Vagina (tissue), 2 donors: ENCODE data around the gene OR10G7. TPM values are rescaled to one million over a fixed set of nuclear protein-coding genes. Genes with fewer than 3 reads are reported as not detected.
"Not testable (repeated sequence)": the region's sequence is repeated elsewhere in the genome, so short reads cannot be mapped to it uniquely, and the experiment has no call there.

Source experiments
- DNase-seq, 2 donors: peaks; one replicate each; pipeline ENCODE4 v3.0.0-alpha.2; 2017; ENCODE audit errors: extremely low spot score in 2 of 2
- H3K27ac ChIP-seq: fragments of 200-600 bp; sonication (generic); one replicate; pipeline ENCODE4 v1.5.1; 2019
- H3K27me3 ChIP-seq: fragments of 200-600 bp; sonication (generic); one replicate; pipeline ENCODE4 v1.5.1; 2019
- H3K36me3 ChIP-seq, 2 donors: fragments of 200-600 bp; sonication (generic); one replicate each; pipeline ENCODE4 v1.5.1; 2017 to 2019
- H3K4me1 ChIP-seq: fragments of 200-600 bp; sonication (generic); one replicate; pipeline ENCODE4 v1.5.1; 2019
- H3K4me3 ChIP-seq, 2 donors: fragments of 200-600 bp; sonication (generic); 1 replicate in 1 of 2; 2 replicates in 1 of 2; pipeline ENCODE4 v1.5.1; 2016 to 2019
- H3K9me3 ChIP-seq: fragments of 200-600 bp; sonication (generic); one replicate; pipeline ENCODE4 v1.5.1; 2019
- CTCF ChIP-seq, 3 experiments: fragments of 450-650 bp in 2 of 3; fragments of 200-600 bp in 1 of 3; sonication (generic) in 1 of 3; IDR thresholded peaks; one replicate each; pipeline ENCODE4 v1.5.1; 2017 to 2019; ENCODE audit warnings: antibody characterized with exemption in 3 of 3, mild to moderate bottlenecking in 2 of 3, moderate library complexity in 2 of 3
- POLR2A ChIP-seq, 2 donors: fragments of 450-650 bp; IDR thresholded peaks; one replicate each; pipeline ENCODE4 v1.6.1; 2017; ENCODE audit warnings: antibody characterized with exemption in 2 of 2, mild to moderate bottlenecking in 2 of 2, moderate library complexity in 2 of 2
- POLR2AphosphoS5 ChIP-seq, 2 donors: sonication (generic); formaldehyde crosslinking; IDR thresholded peaks; one replicate each; pipeline ENCODE4 v1.9.0; 2017; ENCODE audit warnings: antibody characterized with exemption in 2 of 2, mild to moderate bottlenecking in 2 of 2, low read depth in 1 of 2; ENCODE audit not compliant: insufficient read depth in 1 of 2
- intact Hi-C: fragments of 100-400 bp; cut with DNase I; formaldehyde crosslinking; loops from one replicate; pipeline ENCODE4 v1.15.1; 2023
- total RNA-seq: library from RNA; depleted of rRNA; stranded (reverse); fragments of >200 nt; gene quantifications from one replicate; pipeline ENCODE4 v1.2.3, GENCODE V29; 2016

OR10G7 gene
- total RNA-seq, 1 donor from 2014 or later = not detected

- TF ChIP-seq POLR2A (IDR thresholded peaks at IDR 0.05) (no peak), CTCF (IDR thresholded peaks at IDR 0.05) (no peak), POLR2AphosphoS5 (IDR thresholded peaks at IDR 0.05; ENCODE audit: insufficient read depth in 1 of 2, low read depth in 1 of 2) (no peak)
- no peak overlapping the region for H3K27ac ChIP-seq
- H3K4me3 ChIP-seq = no peak overlapping the region
- DNase-seq = no peak
- no peaks in the 10 kb centered on the region for H3K36me3 ChIP-seq
- H3K4me1 ChIP-seq = no peaks in the 10 kb centered on the region
- intact Hi-C loops = no loop called here
- no peaks in the 10 kb centered on the region for H3K27me3 ChIP-seq
- no peaks in the 10 kb centered on the region for H3K9me3 ChIP-seq
These were observed 2.3 kb upstream of the OR10G7 start for GRCh38 chr11:124043420-124043819.

- H3K36me3 ChIP-seq = no peaks in the 10 kb centered on the region
- no peak overlapping the region for H3K4me3 ChIP-seq
- no peak for DNase-seq
- intact Hi-C loops = no loop called here
- no peak overlapping the region for H3K27ac ChIP-seq
- no peak for TF ChIP-seq POLR2A (IDR thresholded peaks at IDR 0.05)
- no peak for TF ChIP-seq POLR2AphosphoS5 (IDR thresholded peaks at IDR 0.05; ENCODE audit: insufficient read depth in 1 of 2, low read depth in 1 of 2)
- TF ChIP-seq CTCF (IDR thresholded peaks at IDR 0.05) = no peak
- H3K27me3 ChIP-seq = no peaks in the 10 kb centered on the region
- no peaks in the 10 kb centered on the region for H3K9me3 ChIP-seq
- no peaks in the 10 kb centered on the region for H3K4me1 ChIP-seq
These were observed 1.6 kb downstream of the OR10G7 start for GRCh38 chr11:124039557-124039956.

- no peaks in the 10 kb centered on the region for H3K27me3 ChIP-seq
- H3K36me3 ChIP-seq = no peaks in the 10 kb centered on the region
- no peak for DNase-seq
- no peaks in the 10 kb centered on the region for H3K4me1 ChIP-seq
- intact Hi-C loops = no loop called here
- TF ChIP-seq POLR2AphosphoS5 (IDR thresholded peaks at IDR 0.05; ENCODE audit: insufficient read depth in 1 of 2, low read depth in 1 of 2) (no peak), CTCF (IDR thresholded peaks at IDR 0.05) (no peak), POLR2A (IDR thresholded peaks at IDR 0.05) (no peak)
- H3K4me3 ChIP-seq = no peak overlapping the region
- no peaks in the 10 kb centered on the region for H3K9me3 ChIP-seq
- H3K27ac ChIP-seq = no peak overlapping the region
These were observed 4.5 kb downstream of the OR10G7 start for GRCh38 chr11:124036666-124037065.

- no peaks in the 10 kb centered on the region for H3K27me3 ChIP-seq
- intact Hi-C loops = no loop called here
- no peak for DNase-seq
- no peak within 1 kb of the TSS for H3K4me3 ChIP-seq
- H3K4me1 ChIP-seq = no peaks in the 10 kb centered on the region
- H3K27ac ChIP-seq = no peak within 1 kb of the TSS
- no peak for TF ChIP-seq POLR2AphosphoS5 (IDR thresholded peaks at IDR 0.05; ENCODE audit: insufficient read depth in 1 of 2, low read depth in 1 of 2)
- TF ChIP-seq CTCF (IDR thresholded peaks at IDR 0.05) = no peak
- no peak for TF ChIP-seq POLR2A (IDR thresholded peaks at IDR 0.05)
- H3K36me3 ChIP-seq = no peaks in the 10 kb centered on the region
- no peaks in the 10 kb centered on the region for H3K9me3 ChIP-seq
These were observed 14.6 kb downstream of the OR10G7 start, which contains the start of gene OR10G8 for GRCh38 chr11:124026498-124026897. Gene OR10G8 (plus strand): TSS chr11:124026798. CDS start chr11:124029623, 2,825 bp downstream.

GRCh38 chr11:124015837-124016236 lies 25.3 kb downstream of the OR10G7 start:
- H3K27ac ChIP-seq, H3K27me3 ChIP-seq, H3K9me3 ChIP-seq, intact Hi-C loops, H3K4me1 ChIP-seq, H3K4me3 ChIP-seq, DNase-seq, H3K36me3 ChIP-seq: not testable (repeated sequence)

- intact Hi-C loops = no loop called here
- Histone ChIP-seq H3K9me3 (no peaks in the 10 kb centered on the region), H3K4me1 (no peaks in the 10 kb centered on the region), H3K27me3 (no peaks in the 10 kb centered on the region), H3K36me3 (no peaks in the 10 kb centered on the region), H3K27ac (no peak within 1 kb of the TSS), H3K4me3 (no peak within 1 kb of the TSS)
- no peak for DNase-seq
- TF ChIP-seq POLR2AphosphoS5 (IDR thresholded peaks at IDR 0.05; ENCODE audit: insufficient read depth in 1 of 2, low read depth in 1 of 2) (no peak), CTCF (IDR thresholded peaks at IDR 0.05) (no peak), POLR2A (IDR thresholded peaks at IDR 0.05) (no peak)
These were observed 28.4 kb downstream of the OR10G7 start, which contains the start of gene OR10G4 for GRCh38 chr11:124012697-124013096. Gene OR10G4 (plus strand): TSS chr11:124012997. CDS start chr11:124015575, 2,578 bp downstream.
